Activated B cell treated with CpG ODN at 0.5 μM for 24 hours (primary cell): ENCODE results near the gene MUC21. TPM values are rescaled to one million over a fixed set of nuclear protein-coding genes. Genes with fewer than 3 reads are reported as not detected.
"Not testable (repeated sequence)": the region's sequence is repeated elsewhere in the genome, so short reads cannot be mapped to it uniquely, and the experiment has no call there.

ENCODE experiments used
- ATAC-seq: fragments of 200-7000 bp; cut with Tn5 transposase; one replicate; pipeline ENCODE4 v1.10.0; 2021; ENCODE audit warnings: low read depth, mild to moderate bottlenecking, moderate library complexity
- CTCF ChIA-PET: fragments of 350-600 bp; sonication (Branson Sonifier 250); formaldehyde crosslinking; loops from one replicate; lab custom pipeline; 2021; ENCODE audit warnings: antibody characterized with exemption; lab: Charles Lee
- POLR2A ChIA-PET: fragments of 350-600 bp; sonication (Branson Sonifier 250); formaldehyde crosslinking; loops from one replicate; lab custom pipeline; 2021; ENCODE audit warnings: antibody characterized with exemption; lab: Charles Lee
- DNase-seq: peaks from one replicate; pipeline ENCODE4 v3.0.0; 2022
- H3K27ac Mint-ChIP-seq: one replicate; pipeline ENCODE4 v1.8.0; 2020; ENCODE audit warnings: mixed read lengths
- H3K27me3 Mint-ChIP-seq: one replicate; pipeline ENCODE4 v1.8.0; 2021; ENCODE audit warnings: mixed read lengths
- H3K36me3 Mint-ChIP-seq: one replicate; pipeline ENCODE4 v1.8.0; 2021; ENCODE audit warnings: low read depth, mixed read lengths
- H3K4me1 Mint-ChIP-seq: one replicate; pipeline ENCODE4 v1.8.0; 2021; ENCODE audit warnings: mixed read lengths
- H3K4me3 Mint-ChIP-seq: one replicate; pipeline ENCODE4 v1.8.0; 2020; ENCODE audit warnings: mild to moderate bottlenecking, mixed read lengths
- H3K9me3 Mint-ChIP-seq: one replicate; pipeline ENCODE4 v1.8.0; 2020; ENCODE audit warnings: mixed read lengths
- CTCF ChIP-seq: fragments of 200-600 bp; IDR thresholded peaks from one replicate; pipeline ENCODE4 v1.8.0; 2022; ENCODE audit warnings: antibody characterized with exemption, mild to moderate bottlenecking
- intact Hi-C: fragments of 100-400 bp; cut with micrococcal nuclease; formaldehyde crosslinking; loops from one replicate; pipeline ENCODE4 v1.15.1; 2024
- total RNA-seq: library from RNA; stranded (reverse); gene quantifications from 2 replicates; pipeline ENCODE4 v1.2.3, GENCODE V29; 2022

MUC21 gene
- total RNA-seq, 1 donor from 2014 or later, result not detected

- no peak for DNase-seq
- TF ChIP-seq CTCF, result no peak
- Mint-ChIP-seq H3K4me3 (no peak overlapping the region), H3K36me3 (no peaks in the 10 kb centered on the region), H3K27ac (no peak overlapping the region), H3K9me3 (no peaks in the 10 kb centered on the region), H3K27me3 (peaks cover 12% of the 10 kb centered on the region), H3K4me1 (no peaks in the 10 kb centered on the region)
- POLR2A ChIA-PET, result interaction anchor here (0.6 kb wide), 1 partner anchor 95 kb away, joined by 10 read pairs; no protein-coding TSS in a partner anchor
- CTCF ChIA-PET, result no interaction called here
- intact Hi-C loops, result no loop called here
- no peak for ATAC-seq
Observed at GRCh38 chr6:30998785-30999184, 15.3 kb downstream of the MUC21 start.

- CTCF ChIA-PET, POLR2A ChIA-PET, H3K36me3 Mint-ChIP-seq, DNase-seq, ATAC-seq, H3K9me3 Mint-ChIP-seq, H3K4me1 Mint-ChIP-seq, intact Hi-C loops, H3K4me3 Mint-ChIP-seq, H3K27ac Mint-ChIP-seq: not testable (repeated sequence)
- H3K27me3 Mint-ChIP-seq, result peaks cover 14% of the 10 kb centered on the region
Observed at GRCh38 chr6:31000067-31000860, 16.7 kb downstream of the MUC21 start.

GRCh38 chr6:31001281-31001888 lies 17.9 kb downstream of the MUC21 start:
- Mint-ChIP-seq H3K27ac (no peak overlapping the region), H3K4me3 (no peak overlapping the region), H3K36me3 (no peaks in the 10 kb centered on the region), H3K27me3 (peaks cover 11% of the 10 kb centered on the region), H3K4me1 (peaks cover 3% of the 10 kb centered on the region), H3K9me3 (no peaks in the 10 kb centered on the region)
- ATAC-seq, result no peak
- no peak for DNase-seq
- intact Hi-C loops, result no loop called here
- ChIA-PET POLR2A (no interaction called here), CTCF (no interaction called here)
- TF ChIP-seq CTCF, result no peak

- POLR2A ChIA-PET, result no interaction called here
- Mint-ChIP-seq H3K27me3 (peaks cover 11% of the 10 kb centered on the region), H3K9me3 (no peaks in the 10 kb centered on the region), H3K4me3 (no peak overlapping the region), H3K4me1 (peaks cover 3% of the 10 kb centered on the region), H3K36me3 (no peaks in the 10 kb centered on the region), H3K27ac (no peak overlapping the region)
- ATAC-seq (no peak), DNase-seq (no peak)
- no peak for TF ChIP-seq CTCF
- CTCF ChIA-PET, result no interaction called here
- intact Hi-C loops, result no loop called here
Observed at GRCh38 chr6:31002471-31002870, 19.0 kb downstream of the MUC21 start.

GRCh38 chr6:31004794-31005193 lies 21.3 kb downstream of the MUC21 start:
- intact Hi-C loops, result no loop called here
- CTCF ChIA-PET, result no interaction called here
- POLR2A ChIA-PET, result no interaction called here
- no peaks in the 10 kb centered on the region for H3K9me3 Mint-ChIP-seq
- H3K27ac Mint-ChIP-seq, result no peak overlapping the region
- peaks cover 20% of the 10 kb centered on the region for H3K27me3 Mint-ChIP-seq
- DNase-seq (no peak), ATAC-seq (no peak)
- H3K36me3 Mint-ChIP-seq, result no peaks in the 10 kb centered on the region
- H3K4me1 Mint-ChIP-seq, result peaks cover 3% of the 10 kb centered on the region
- H3K4me3 Mint-ChIP-seq, result no peak overlapping the region
- TF ChIP-seq CTCF, result no peak
